ENCODE measurements around the gene APLP2. TPM values are rescaled to one million over a fixed set of nuclear protein-coding genes. Genes with fewer than 3 reads are reported as not detected.

Gene APLP2
- total and polyA plus RNA-seq, 2 experiments from 2014 or later, result 322 to 362 TPM

DNA sequence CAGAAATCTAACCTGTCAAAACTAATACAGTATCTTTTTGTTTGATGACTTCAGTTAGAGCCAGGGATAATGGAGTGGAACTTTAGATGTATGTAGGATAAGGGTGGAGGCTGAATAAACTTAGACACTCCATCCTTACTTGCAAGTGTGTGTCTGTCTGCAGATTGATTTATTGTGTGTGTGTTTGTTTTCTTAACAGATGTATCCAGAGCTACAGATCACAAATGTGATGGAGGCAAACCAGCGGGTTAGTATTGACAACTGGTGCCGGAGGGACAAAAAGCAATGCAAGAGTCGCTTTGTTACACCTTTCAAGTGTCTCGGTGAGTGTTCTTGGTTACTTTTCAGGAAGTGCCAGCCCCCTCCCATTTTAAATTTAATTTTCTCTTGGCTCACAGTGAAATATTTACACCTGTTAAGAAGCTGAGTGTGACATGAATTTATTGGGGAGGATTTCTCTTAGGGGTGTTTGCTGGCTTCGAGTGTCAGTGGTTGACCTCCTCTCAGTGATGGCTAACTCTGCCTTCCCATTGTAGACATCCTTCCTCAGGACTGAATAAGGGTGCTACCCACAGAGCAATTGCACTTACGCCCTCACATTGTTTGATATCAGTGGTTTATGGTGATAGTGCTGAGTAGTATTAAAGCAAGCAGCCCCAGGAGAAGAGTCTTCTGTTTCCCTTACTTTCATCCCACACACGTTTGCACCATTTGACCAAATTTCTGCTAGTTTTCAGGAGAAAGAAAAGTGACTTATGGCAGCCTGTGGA, 40.8 kb downstream of the APLP2 start:
- H3K36me3 Mint-ChIP-seq (ENCODE audit: low read depth), result peaks cover 51% of the 10 kb centered on the region
- no peak overlapping the region for H3K27ac Mint-ChIP-seq
- Histone ChIP-seq H3F3A (replicated peaks; ENCODE audit: low read depth) (no peaks in the 10 kb centered on the region), H3K27me3 (ENCODE audit: insufficient read depth) (no peaks in the 10 kb centered on the region), H4K20me1 (replicated peaks; ENCODE audit: insufficient read depth) (peaks cover 20% of the 10 kb centered on the region), H3K79me2 (replicated peaks; ENCODE audit: insufficient read depth) (peaks cover 46% of the 10 kb centered on the region), H3K27ac (ENCODE audit: low read depth) (no peak overlapping the region), H3K4me2 (no peak overlapping the region), H2AFZ (no peak overlapping the region), H3K36me3 (ENCODE audit: insufficient read depth) (peaks cover 19% of the 10 kb centered on the region), H3K4me3 (no peak overlapping the region), H3K9me2 (ENCODE audit: insufficient read depth) (peaks cover 3% of the 10 kb centered on the region; the same call in 1 of the 2 replicates), H3K4me1 (ENCODE audit: insufficient read depth) (peaks cover 24% of the 10 kb centered on the region)
- H3K4me1 Mint-ChIP-seq, result peaks cover 24% of the 10 kb centered on the region; the same call in 2 of the 3 replicates
- TF ChIP-seq POLR2AphosphoS5 (IDR thresholded peaks at IDR 0.05; ENCODE audit: low read depth) (no peak), STAT1 (IDR thresholded peaks at IDR 0.05; ENCODE audit: unreplicated experiment) (no peak), EZH2 (IDR thresholded peaks at IDR 0.05; ENCODE audit: low read depth, unreplicated experiment) (no peak), ZNF114 (CRISPR knock-in tag; IDR thresholded peaks at IDR 0.05) (no peak), ETS1 (IDR thresholded peaks at IDR 0.05) (no peak), ZNF331 (CRISPR knock-in tag; IDR thresholded peaks at IDR 0.05; ENCODE audit: low read depth) (no peak), CREB1 (CRISPR knock-in tag; IDR thresholded peaks at IDR 0.05; ENCODE audit: low read depth) (no peak), ZNF462 (CRISPR knock-in tag; IDR thresholded peaks at IDR 0.05) (no peak), JUNB (IDR thresholded peaks at IDR 0.05; ENCODE audit: unreplicated experiment) (no peak), NANOG (IDR thresholded peaks at IDR 0.05; ENCODE audit: borderline replicate concordance) (no peak), EZH2phosphoT487 (IDR thresholded peaks at IDR 0.05; ENCODE audit: unreplicated experiment) (no peak), REST (IDR thresholded peaks at IDR 0.05; ENCODE audit: unreplicated experiment) (no peak)
- TF ChIP-seq, protein P1, sequence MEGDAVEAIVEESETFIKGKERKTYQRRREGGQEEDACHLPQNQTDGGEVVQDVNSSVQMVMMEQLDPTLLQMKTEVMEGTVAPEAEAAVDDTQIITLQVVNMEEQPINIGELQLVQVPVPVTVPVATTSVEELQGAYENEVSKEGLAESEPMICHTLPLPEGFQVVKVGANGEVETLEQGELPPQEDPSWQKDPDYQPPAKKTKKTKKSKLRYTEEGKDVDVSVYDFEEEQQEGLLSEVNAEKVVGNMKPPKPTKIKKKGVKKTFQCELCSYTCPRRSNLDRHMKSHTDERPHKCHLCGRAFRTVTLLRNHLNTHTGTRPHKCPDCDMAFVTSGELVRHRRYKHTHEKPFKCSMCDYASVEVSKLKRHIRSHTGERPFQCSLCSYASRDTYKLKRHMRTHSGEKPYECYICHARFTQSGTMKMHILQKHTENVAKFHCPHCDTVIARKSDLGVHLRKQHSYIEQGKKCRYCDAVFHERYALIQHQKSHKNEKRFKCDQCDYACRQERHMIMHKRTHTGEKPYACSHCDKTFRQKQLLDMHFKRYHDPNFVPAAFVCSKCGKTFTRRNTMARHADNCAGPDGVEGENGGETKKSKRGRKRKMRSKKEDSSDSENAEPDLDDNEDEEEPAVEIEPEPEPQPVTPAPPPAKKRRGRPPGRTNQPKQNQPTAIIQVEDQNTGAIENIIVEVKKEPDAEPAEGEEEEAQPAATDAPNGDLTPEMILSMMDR (conservative IDR thresholded peaks at IDR 0.05; ENCODE audit: low read depth in 2 of 2), result no peak
- ATAC-seq, result no peak
- H3K4me3 Mint-ChIP-seq, result no peak overlapping the region
- DNase-seq (ENCODE audit: low spot score), result no peak
- peaks cover 4% of the 10 kb centered on the region; the same call in 2 of the 3 replicates for H3K9me3 Mint-ChIP-seq
- peaks cover 4% of the 10 kb centered on the region for H3K27me3 Mint-ChIP-seq (ENCODE audit: insufficient read depth, low read depth, poor library complexity)

Measured in GM23338 (cell line).